H1 (cell line): ENCODE results near the gene HMMR. TPM values are rescaled to one million over a fixed set of nuclear protein-coding genes. Genes with fewer than 3 reads are reported as not detected.
A peak's percentile ranks its signal among the peaks of the same experiment; 100 is the strongest.

Source experiments
- CTCF ChIA-PET: fragments of 300-600 bp; sonication (Branson Sonifier 250); formaldehyde crosslinking; loops from one replicate; lab custom pipeline; 2021; ENCODE audit not compliant: partially characterized antibody; lab: Charles Lee
- POLR2A ChIA-PET: fragments of 300-600 bp; sonication (Branson Sonifier 250); formaldehyde crosslinking; loops from one replicate; lab custom pipeline; 2021; ENCODE audit warnings: inconsistent platforms; ENCODE audit not compliant: partially characterized antibody; lab: Charles Lee
- DNase-seq, 2 experiments: peaks; one replicate each; pipeline versions ENCODE4 v3.0.0 to v3.0.0-alpha.2; 2010 to 2022; ENCODE audit warnings: low spot score in 2 of 2, low read depth in 1 of 2, mixed read lengths in 1 of 2
- FAIRE-seq: peaks from 2 replicates; lab custom pipeline; 2011; peaks lifted over from hg19 to GRCh38; lab: Jason Lieb, UNC
- H2AFZ ChIP-seq: 2 replicates; pipeline ENCODE4 v1.8.1; 2012; ENCODE audit warnings: low read length, inconsistent platforms
- H2AK5ac ChIP-seq: 2 replicates; pipeline ENCODE4 v1.6.1; 2013; ENCODE audit warnings: low read depth, low read length
- H2BK120ac ChIP-seq: replicated peaks from 2 replicates; pipeline ENCODE3; 2013; ENCODE audit warnings: low read depth, low read length, inconsistent platforms
- H2BK12ac ChIP-seq: 2 replicates; pipeline ENCODE4 v1.6.1; 2013; ENCODE audit warnings: low read depth, low read length
- H2BK15ac ChIP-seq: 2 replicates; pipeline ENCODE4 v1.6.1; 2013; ENCODE audit warnings: low read length
- H2BK20ac ChIP-seq: 2 replicates; pipeline ENCODE4 v1.6.1; 2013; ENCODE audit warnings: low read length
- H2BK5ac ChIP-seq: 2 replicates; pipeline ENCODE4 v1.6.1; 2013; ENCODE audit warnings: low read depth, low read length
- H3K14ac ChIP-seq: 2 replicates; pipeline ENCODE4 v1.6.1; 2013; ENCODE audit warnings: inconsistent platforms; ENCODE audit not compliant: insufficient read length
- H3K18ac ChIP-seq: 2 replicates; pipeline ENCODE4 v1.6.1; 2013; ENCODE audit warnings: low read length; ENCODE audit errors: extremely low read depth
- H3K23ac ChIP-seq: 2 replicates; pipeline ENCODE4 v1.6.1; 2013; ENCODE audit warnings: inconsistent platforms; ENCODE audit not compliant: insufficient read length
- H3K23me2 ChIP-seq: 2 replicates; pipeline ENCODE4 v1.6.1; 2013; ENCODE audit warnings: low read depth, low read length
- H3K27ac ChIP-seq: 2 replicates; pipeline ENCODE4 v1.6.1; 2011; ENCODE audit warnings: low read depth, low read length, inconsistent platforms
- H3K27me3 ChIP-seq, 4 experiments: replicated peaks in 1 of 4; 1 replicate in 1 of 4; 2 replicates in 3 of 4; pipeline versions ENCODE4 v1.6.1 to v1.8.1; 2011 to 2013; ENCODE audit warnings: low read length in 3 of 4, mild to moderate bottlenecking in 3 of 4, inconsistent platforms in 2 of 4, mixed read lengths in 2 of 4, moderate library complexity in 1 of 4; ENCODE audit not compliant: control insufficient read depth in 3 of 4, insufficient read depth in 3 of 4; ENCODE audit errors: extremely low read depth in 1 of 4
- H3K36me3 ChIP-seq, 4 experiments: 2 replicates each; pipeline versions ENCODE4 v1.6.1 to v1.8.1; 2011 to 2013; ENCODE audit warnings: mild to moderate bottlenecking in 4 of 4, low read length in 3 of 4, moderate library complexity in 2 of 4, control low read depth in 1 of 4, inconsistent platforms in 1 of 4; ENCODE audit not compliant: insufficient read depth in 4 of 4, control insufficient read depth in 2 of 4
- H3K4ac ChIP-seq: replicated peaks from 2 replicates; pipeline ENCODE3; 2013; ENCODE audit warnings: low read length, low read depth, mixed read lengths, inconsistent platforms; ENCODE audit not compliant: insufficient read length
- H3K4me1 ChIP-seq, 4 experiments: replicated peaks in 1 of 4; 1 replicate in 1 of 4; 2 replicates in 3 of 4; pipeline versions ENCODE4 v1.6.1 to v1.8.1; 2011 to 2013; ENCODE audit warnings: low read length in 3 of 4, inconsistent platforms in 2 of 4, mixed read lengths in 1 of 4; ENCODE audit not compliant: insufficient read depth in 4 of 4, control insufficient read depth in 3 of 4
- H3K4me2 ChIP-seq, 2 experiments: 2 replicates each; pipeline versions ENCODE4 v1.6.1 to v1.8.1; 2011 to 2013; ENCODE audit warnings: low read depth in 2 of 2, low read length in 2 of 2, control low read depth in 1 of 2, inconsistent platforms in 1 of 2, mild to moderate bottlenecking in 1 of 2; ENCODE audit not compliant: insufficient read depth in 1 of 2
- H3K4me3 ChIP-seq, 4 experiments: fragments of 200-600, 300-600 bp in 1 of 4; sonication (generic), shearing (Covaris generic), sonication (Bioruptor Twin) in 1 of 4; 2 replicates each; pipeline versions ENCODE4 v1.5.1 to v1.8.1; 2011 to 2016; ENCODE audit warnings: low read length in 4 of 4, low read depth in 3 of 4, control low read depth in 2 of 4, inconsistent platforms in 2 of 4, mild to moderate bottlenecking in 2 of 4, mixed read lengths in 1 of 4, moderate library complexity in 1 of 4; ENCODE audit not compliant: insufficient read depth in 2 of 4; ENCODE audit errors: extremely low read depth in 1 of 4
- H3K56ac ChIP-seq: replicated peaks from 2 replicates; pipeline ENCODE3; 2013; ENCODE audit warnings: low read depth, mild to moderate bottlenecking, mixed read lengths, low read length, inconsistent platforms; ENCODE audit not compliant: insufficient read length
- H3K79me1 ChIP-seq: 2 replicates; pipeline ENCODE4 v1.6.1; 2013; ENCODE audit warnings: low read depth, low read length, control low read depth
- H3K79me2 ChIP-seq, 2 experiments: 2 replicates each; pipeline versions ENCODE4 v1.6.1 to v1.8.1; 2012 to 2013; ENCODE audit warnings: low read length in 2 of 2, mild to moderate bottlenecking in 2 of 2, inconsistent platforms in 1 of 2; ENCODE audit not compliant: insufficient read depth in 2 of 2, control insufficient read depth in 1 of 2
- H3K9ac ChIP-seq, 4 experiments: replicated peaks in 1 of 4; 1 replicate in 1 of 4; 2 replicates in 3 of 4; pipeline versions ENCODE4 v1.6.1 to v1.8.1; 2011 to 2013; ENCODE audit warnings: low read depth in 3 of 4, low read length in 3 of 4, control low read depth in 2 of 4, mild to moderate bottlenecking in 2 of 4, moderate library complexity in 2 of 4, inconsistent platforms in 1 of 4; ENCODE audit errors: extremely low read depth in 1 of 4
- H3K9me3 ChIP-seq, 2 experiments: 2 replicates each; pipeline versions ENCODE4 v1.6.1 to v1.8.1; 2012 to 2013; ENCODE audit warnings: mild to moderate bottlenecking in 2 of 2, moderate library complexity in 2 of 2, control low read depth in 1 of 2, inconsistent platforms in 1 of 2, low read depth in 1 of 2, low read length in 1 of 2, mixed read lengths in 1 of 2; ENCODE audit not compliant: insufficient read depth in 2 of 2
- H4K20me1 ChIP-seq, 2 experiments: replicated peaks in 1 of 2; 2 replicates each; pipeline versions ENCODE3 to v1.8.1; 2011 to 2013; ENCODE audit warnings: inconsistent platforms in 2 of 2, low read length in 2 of 2, mild to moderate bottlenecking in 1 of 2; ENCODE audit not compliant: insufficient read depth in 2 of 2, control insufficient read depth in 1 of 2
- H4K5ac ChIP-seq: 2 replicates; pipeline ENCODE4 v1.6.1; 2013; ENCODE audit warnings: low read length, low read depth, mixed read lengths, inconsistent platforms; ENCODE audit not compliant: insufficient read length
- H4K8ac ChIP-seq: 2 replicates; pipeline ENCODE4 v1.8.0; 2013; ENCODE audit warnings: mild to moderate bottlenecking, moderate library complexity, low read length, inconsistent platforms; ENCODE audit not compliant: insufficient read depth; ENCODE audit errors: extremely low read depth
- H4K91ac ChIP-seq: replicated peaks from 2 replicates; pipeline ENCODE3; 2013; ENCODE audit warnings: low read length, mixed read lengths, inconsistent platforms; ENCODE audit not compliant: insufficient read length
- CBX8 ChIP-seq: fragments of 300-800, 300-1000 bp; sonication (generic); IDR thresholded peaks from 2 replicates; pipeline ENCODE4 v1.7.1; 2016; ENCODE audit warnings: low read depth, low read length, borderline replicate concordance
- EGR1 ChIP-seq: IDR thresholded peaks from 2 replicates; pipeline ENCODE4 v1.6.1; 2011; ENCODE audit warnings: low read depth, low read length, borderline replicate concordance
- EZH2 ChIP-seq: fragments of 200-600 bp; sonication (generic); IDR thresholded peaks from 2 replicates; pipeline ENCODE4 v1.7.1; 2012; ENCODE audit warnings: low read depth, mild to moderate bottlenecking, moderate library complexity, low read length, inconsistent platforms; ENCODE audit not compliant: severe bottlenecking
- FOSL1 ChIP-seq: IDR thresholded peaks from 2 replicates; pipeline ENCODE4 v1.6.1; 2011; ENCODE audit warnings: mild to moderate bottlenecking, low read depth, low read length, moderate library complexity; ENCODE audit not compliant: insufficient read depth
- JUN ChIP-seq: IDR thresholded peaks from 2 replicates; pipeline ENCODE4 v1.6.1; 2011; ENCODE audit warnings: low read depth, mild to moderate bottlenecking, improper control_type of control experiment, low read length
- NRF1 ChIP-seq: IDR thresholded peaks from 2 replicates; pipeline ENCODE4 v1.6.1; 2011; ENCODE audit warnings: mild to moderate bottlenecking, low read depth, low read length, improper control_type of control experiment
- RFX5 ChIP-seq: IDR thresholded peaks from 2 replicates; pipeline ENCODE4 v1.6.1; 2011; ENCODE audit warnings: low read depth, low read length, improper control_type of control experiment, borderline replicate concordance
- RNF2 ChIP-seq: fragments of 200-900, 300-1000 bp; sonication (generic); IDR thresholded peaks from 2 replicates; pipeline ENCODE4 v1.7.1; 2016; ENCODE audit warnings: borderline replicate concordance, low read depth, mild to moderate bottlenecking, antibody characterized with exemption, low read length; ENCODE audit not compliant: poor library complexity, severe bottlenecking; ENCODE audit errors: missing control alignments
- RXRA ChIP-seq: IDR thresholded peaks from 2 replicates; pipeline ENCODE4 v1.6.1; 2011; ENCODE audit warnings: low read depth, mild to moderate bottlenecking, low read length, moderate library complexity; ENCODE audit not compliant: insufficient read depth
- SP2 ChIP-seq: IDR thresholded peaks from 2 replicates; pipeline ENCODE4 v1.6.1; 2012; ENCODE audit warnings: mild to moderate bottlenecking, low read length, inconsistent platforms
- WGBS, 2 experiments: shearing (Covaris generic) in 1 of 2; methylation state at CpG; one replicate each; pipeline versions ENCODE4 v1.1.6 to v1.1.7; 2013 to 2015; ENCODE audit warnings: low lambda C conversion rate in 2 of 2, mixed read lengths in 2 of 2, inconsistent platforms in 1 of 2, low coverage in 1 of 2, missing lambda C conversion rate in 1 of 2; ENCODE audit not compliant: insufficient replicate concordance in 2 of 2, insufficient coverage in 1 of 2, insufficient read length in 1 of 2; ENCODE audit errors: extremely low coverage in 1 of 2, missing lambda C conversion rate in 1 of 2; 5-methylcytosine and 5-hydroxymethylcytosine counted together
- polyA plus RNA-seq, 7 experiments: library from polyadenylated mRNA; depleted of rRNA in 3 of 7; stranded (reverse) in 5 of 7; unstranded in 2 of 7; fragments of >200 nt in 5 of 7; fragments of 200-250 nt in 2 of 7; gene quantifications; 1 replicate in 5 of 7; 2 replicates in 1 of 7; 4 replicates in 1 of 7; pipeline versions ENCODE4 v1.2.1 to v1.2.3, GENCODE V29; 2011 to 2013; ENCODE audit warnings: missing spikeins in 2 of 7, mixed read lengths in 2 of 7
- total RNA-seq: library from RNA; stranded (reverse); fragmentation: NEBNext Ultra II Directional; extraction: Animal tissue kit (Norgen Biotek cat#: 25700); gene quantifications from 2 replicates; pipeline ENCODE4 v1.2.1, GENCODE V29; 2021

The HMMR gene
- total and polyA plus RNA-seq, 2 of the 8 experiments (the other 6 are each of a cell fraction or from before 2014, with no cell fraction given) = 17.5 to 77.3 TPM

GRCh38 chr5:163503106-163504078, 43.0 kb downstream of the HMMR start:
- Histone ChIP-seq H3K79me1 (no peaks in the 10 kb centered on the region), H4K5ac (peak overlapping the region; percentile 95), H3K4me3 (peak overlapping the region; percentile 67 to 98 (median 89)), H3K27ac (peak overlapping the region; percentile 89), H2AK5ac (no peak overlapping the region), H3K9ac (peak overlapping the region; percentile 90 to 97 (median 94)), H3K9me3 (no peaks in the 10 kb centered on the region), H4K20me1 (peaks cover 12 to 21% of the 10 kb centered on the region in 2 experiments), H2BK120ac (peak overlapping the region; percentile 1), H2AFZ (peak overlapping the region; percentile 54; the same call in 1 of the 2 replicates), H3K23ac (no peak overlapping the region), H3K4me2 (peak overlapping the region; percentile 90 to 100), H3K18ac (0 out of 2 replicates have a peak overlapping the region, but pooled peaks have one; percentile 25), H4K8ac (no peak overlapping the region), H2BK20ac (no peak overlapping the region), H3K4ac (peak overlapping the region; percentile 58), H4K91ac (no peak overlapping the region), H2BK12ac (no peak overlapping the region), H3K27me3 (no peaks in the 10 kb centered on the region), H3K14ac (no peak overlapping the region), H3K56ac (peak overlapping the region; percentile 73), H3K4me1 (peaks cover 0 to 9% (median 4%) of the 10 kb centered on the region in 4 experiments; a peak in 3 of 7 replicates), H3K36me3 (no peaks in the 10 kb centered on the region), H3K23me2 (peaks cover 12% of the 10 kb centered on the region), H3K79me2 (peaks cover 20 to 46% of the 10 kb centered on the region in 2 experiments), H2BK15ac (no peak overlapping the region), H2BK5ac (peak overlapping the region; percentile 46; the same call in 1 of the 2 replicates)
- ChIA-PET POLR2A (interaction anchor here (0.8 to 4.6 kb wide), 11 partner anchors 9 to 66 kb away, joined by 3 to 76 read pairs (median 4); partner anchors contain the start of genes CCNG1, HMMR and NUDCD2), CTCF (interaction anchor here (0.9 to 2.0 kb wide), 2 partner anchors 14 to 45 kb away, joined by 8 read pairs; no protein-coding TSS in a partner anchor)
- DNase-seq (peak; percentile 73 to 80), FAIRE-seq (peak; percentile 13)
- WGBS, 2 experiments = 2% methylated on average over 17 of the region's 17 CpGs; no CpG with 5 or more reads in 1 of the 2 experiments
- no peak for TF ChIP-seq RNF2
- TF ChIP-seq RXRA = no peak
- no peak for TF ChIP-seq JUN
- 0 out of 2 replicates have a peak, but pooled peaks have one; percentile 11 for TF ChIP-seq NRF1
- TF ChIP-seq FOSL1 = no peak
- TF ChIP-seq EZH2 = no peak
- TF ChIP-seq SP2 = no peak
- no peak for TF ChIP-seq RFX5
- 0 out of 2 replicates have a peak, but pooled peaks have one; percentile 18 for TF ChIP-seq EGR1
- no peak for TF ChIP-seq CBX8
